HCT116 (cell line): ENCODE measurements around the gene WDR88.
A peak's percentile ranks its signal among the peaks of the same experiment; 100 is the strongest.

ENCODE experiments used
- EZH2 ChIP-seq: fragments of 200-600 bp; sonication (generic); IDR thresholded peaks from 2 replicates; pipeline ENCODE4 v1.6.1; 2017; ENCODE audit warnings: antibody characterized with exemption, mixed run types
- EZH2phosphoT487 ChIP-seq: fragments of 200-600 bp; IDR thresholded peaks from 2 replicates; pipeline ENCODE4 v1.6.1; 2018; ENCODE audit warnings: antibody characterized with exemption, borderline replicate concordance
- SIN3A ChIP-seq: IDR thresholded peaks from 2 replicates; pipeline ENCODE4 v1.6.1; 2012; ENCODE audit warnings: low read depth
- SP1 ChIP-seq: IDR thresholded peaks from 2 replicates; pipeline ENCODE4 v1.6.1; 2012; ENCODE audit warnings: low read depth
- SRF ChIP-seq: IDR thresholded peaks from 2 replicates; pipeline ENCODE4 v1.6.1; 2012; ENCODE audit warnings: low read depth
- TCF7L2 ChIP-seq: IDR thresholded peaks from 2 replicates; pipeline ENCODE4 v1.7.0; 2011; ENCODE audit warnings: borderline replicate concordance, inconsistent platforms; ENCODE audit not compliant: insufficient read depth, insufficient read length; ENCODE audit errors: extremely low read depth
- ZNF274 ChIP-seq: fragments of 200-500 bp; sonication (Bioruptor generic); IDR thresholded peaks from 2 replicates; pipeline ENCODE4 v1.6.1; 2014; ENCODE audit warnings: mild to moderate bottlenecking, low read depth, low read length, inconsistent platforms
- TF ChIP-seq, protein P1 (sequence below), 3 experiments: fragments of 200-600 bp in 1 of 3; sonication (generic) in 1 of 3; IDR thresholded peaks in 2 of 3; conservative IDR thresholded peaks in 1 of 3; 2 replicates each; pipeline ENCODE4 v1.5.1; 2012 to 2017; ENCODE audit warnings: low read depth in 2 of 3, low read length in 2 of 3, antibody characterized with exemption in 1 of 3, borderline replicate concordance in 1 of 3, control low read depth in 1 of 3, mild to moderate bottlenecking in 1 of 3, mixed read lengths in 1 of 3, mixed run types in 1 of 3, moderate library complexity in 1 of 3; ENCODE audit not compliant: insufficient read depth in 1 of 3
- TF ChIP-seq, protein P2 (sequence below): IDR thresholded peaks from 2 replicates; pipeline ENCODE4 v1.6.1; 2012; ENCODE audit warnings: low read depth
- TF ChIP-seq, protein P3 (sequence below): IDR thresholded peaks from 2 replicates; pipeline ENCODE4 v1.6.1; 2012
- TF ChIP-seq, protein P4 (sequence below): IDR thresholded peaks from 2 replicates; pipeline ENCODE4 v1.6.1; 2012

DNA sequence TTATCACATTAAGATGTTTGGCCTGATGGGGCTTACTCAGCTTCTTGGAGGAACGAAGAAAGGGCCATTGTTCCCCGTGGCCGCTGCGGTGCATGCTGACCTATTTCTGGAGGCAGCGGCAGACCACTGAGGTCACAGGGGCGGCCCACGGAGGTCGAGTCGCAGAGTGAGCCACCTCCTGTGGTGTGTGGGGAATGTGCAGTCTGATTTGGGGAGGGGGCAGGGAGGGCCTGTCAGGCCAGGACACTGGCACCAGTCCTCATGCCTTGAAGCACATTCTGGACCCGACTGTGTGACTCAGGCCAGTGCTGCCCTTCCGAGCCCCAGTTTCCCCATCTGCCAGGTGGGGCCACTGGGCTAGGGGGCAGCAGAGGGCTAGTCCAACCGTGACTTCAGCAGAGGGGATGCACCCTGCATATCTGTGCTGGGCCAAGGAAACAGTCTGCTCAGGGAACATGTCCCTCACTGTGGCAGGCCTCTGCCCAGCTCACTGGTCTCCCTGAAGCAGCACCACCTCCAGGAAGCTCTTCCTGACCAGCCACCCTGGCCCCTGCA lies 87.4 kb downstream of the WDR88 start:
- TF ChIP-seq SIN3A (no peak), ZNF274 (no peak), SRF (no peak), SP1 (no peak), EZH2phosphoT487 (no peak), EZH2 (no peak), TCF7L2 (no peak)
- TF ChIP-seq, protein P1, sequence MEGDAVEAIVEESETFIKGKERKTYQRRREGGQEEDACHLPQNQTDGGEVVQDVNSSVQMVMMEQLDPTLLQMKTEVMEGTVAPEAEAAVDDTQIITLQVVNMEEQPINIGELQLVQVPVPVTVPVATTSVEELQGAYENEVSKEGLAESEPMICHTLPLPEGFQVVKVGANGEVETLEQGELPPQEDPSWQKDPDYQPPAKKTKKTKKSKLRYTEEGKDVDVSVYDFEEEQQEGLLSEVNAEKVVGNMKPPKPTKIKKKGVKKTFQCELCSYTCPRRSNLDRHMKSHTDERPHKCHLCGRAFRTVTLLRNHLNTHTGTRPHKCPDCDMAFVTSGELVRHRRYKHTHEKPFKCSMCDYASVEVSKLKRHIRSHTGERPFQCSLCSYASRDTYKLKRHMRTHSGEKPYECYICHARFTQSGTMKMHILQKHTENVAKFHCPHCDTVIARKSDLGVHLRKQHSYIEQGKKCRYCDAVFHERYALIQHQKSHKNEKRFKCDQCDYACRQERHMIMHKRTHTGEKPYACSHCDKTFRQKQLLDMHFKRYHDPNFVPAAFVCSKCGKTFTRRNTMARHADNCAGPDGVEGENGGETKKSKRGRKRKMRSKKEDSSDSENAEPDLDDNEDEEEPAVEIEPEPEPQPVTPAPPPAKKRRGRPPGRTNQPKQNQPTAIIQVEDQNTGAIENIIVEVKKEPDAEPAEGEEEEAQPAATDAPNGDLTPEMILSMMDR (IDR thresholded peaks at IDR 0.05 in 2 of 3, conservative IDR thresholded peaks at IDR 0.05 in 1 of 3; ENCODE audit: borderline replicate concordance in 1 of 3, insufficient read depth in 1 of 3, low read depth in 2 of 3, low read length in 2 of 3) = peak in 2 of 3 experiments; percentile 31 to 47; a peak in 3 of 6 replicates
- TF ChIP-seq, protein P2, sequence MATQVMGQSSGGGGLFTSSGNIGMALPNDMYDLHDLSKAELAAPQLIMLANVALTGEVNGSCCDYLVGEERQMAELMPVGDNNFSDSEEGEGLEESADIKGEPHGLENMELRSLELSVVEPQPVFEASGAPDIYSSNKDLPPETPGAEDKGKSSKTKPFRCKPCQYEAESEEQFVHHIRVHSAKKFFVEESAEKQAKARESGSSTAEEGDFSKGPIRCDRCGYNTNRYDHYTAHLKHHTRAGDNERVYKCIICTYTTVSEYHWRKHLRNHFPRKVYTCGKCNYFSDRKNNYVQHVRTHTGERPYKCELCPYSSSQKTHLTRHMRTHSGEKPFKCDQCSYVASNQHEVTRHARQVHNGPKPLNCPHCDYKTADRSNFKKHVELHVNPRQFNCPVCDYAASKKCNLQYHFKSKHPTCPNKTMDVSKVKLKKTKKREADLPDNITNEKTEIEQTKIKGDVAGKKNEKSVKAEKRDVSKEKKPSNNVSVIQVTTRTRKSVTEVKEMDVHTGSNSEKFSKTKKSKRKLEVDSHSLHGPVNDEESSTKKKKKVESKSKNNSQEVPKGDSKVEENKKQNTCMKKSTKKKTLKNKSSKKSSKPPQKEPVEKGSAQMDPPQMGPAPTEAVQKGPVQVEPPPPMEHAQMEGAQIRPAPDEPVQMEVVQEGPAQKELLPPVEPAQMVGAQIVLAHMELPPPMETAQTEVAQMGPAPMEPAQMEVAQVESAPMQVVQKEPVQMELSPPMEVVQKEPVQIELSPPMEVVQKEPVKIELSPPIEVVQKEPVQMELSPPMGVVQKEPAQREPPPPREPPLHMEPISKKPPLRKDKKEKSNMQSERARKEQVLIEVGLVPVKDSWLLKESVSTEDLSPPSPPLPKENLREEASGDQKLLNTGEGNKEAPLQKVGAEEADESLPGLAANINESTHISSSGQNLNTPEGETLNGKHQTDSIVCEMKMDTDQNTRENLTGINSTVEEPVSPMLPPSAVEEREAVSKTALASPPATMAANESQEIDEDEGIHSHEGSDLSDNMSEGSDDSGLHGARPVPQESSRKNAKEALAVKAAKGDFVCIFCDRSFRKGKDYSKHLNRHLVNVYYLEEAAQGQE = no peak
- TF ChIP-seq, protein P3, sequence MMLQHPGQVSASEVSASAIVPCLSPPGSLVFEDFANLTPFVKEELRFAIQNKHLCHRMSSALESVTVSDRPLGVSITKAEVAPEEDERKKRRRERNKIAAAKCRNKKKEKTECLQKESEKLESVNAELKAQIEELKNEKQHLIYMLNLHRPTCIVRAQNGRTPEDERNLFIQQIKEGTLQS = no peak
- TF ChIP-seq, protein P4, sequence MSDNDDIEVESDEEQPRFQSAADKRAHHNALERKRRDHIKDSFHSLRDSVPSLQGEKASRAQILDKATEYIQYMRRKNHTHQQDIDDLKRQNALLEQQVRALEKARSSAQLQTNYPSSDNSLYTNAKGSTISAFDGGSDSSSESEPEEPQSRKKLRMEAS = no peak
